IMR-90 (cell line): Measurements from ENCODE around the gene RNF2. TPM values are rescaled to one million over a fixed set of nuclear protein-coding genes. Genes with fewer than 3 reads are reported as not detected.

Experiments
- ATAC-seq: fragments of 200-7000 bp; cut with Tn5 transposase; 2 replicates; pipeline ENCODE4 v1.9.1; 2020; ENCODE audit warnings: low read depth, mild to moderate bottlenecking, moderate library complexity
- BruUV-seq: library from RNA; stranded (reverse); fragments of 400-500 nt; replicated peaks from 2 replicates; lab custom pipeline; 2021; lab: Mats Ljungman, UMichigan
- CTCF ChIA-PET: fragments of 300-600 bp; formaldehyde crosslinking; extraction: SDS; loops from one replicate; lab custom pipeline; 2021; ENCODE audit warnings: antibody characterized with exemption; lab: Yijun Ruan, JAX
- POLR2A ChIA-PET: fragments of 300-600 bp; sonication (Branson Sonifier 250); formaldehyde crosslinking; loops from one replicate; lab custom pipeline; 2022; ENCODE audit warnings: antibody characterized with exemption; ENCODE audit not compliant: unreplicated experiment; lab: Charles Lee
- DNase-seq: peaks from one replicate; pipeline ENCODE4 v3.0.0; 2013
- H2AFZ ChIP-seq: replicated peaks from 2 replicates; pipeline ENCODE3; 2013; ENCODE audit warnings: low read length, mild to moderate bottlenecking; ENCODE audit not compliant: poor library complexity
- H2AK5ac ChIP-seq: 2 replicates; pipeline ENCODE4 v1.6.1; 2013; ENCODE audit warnings: low read depth, low read length, inconsistent platforms
- H2AK9ac ChIP-seq: replicated peaks from 2 replicates; pipeline ENCODE3; 2013; ENCODE audit warnings: mild to moderate bottlenecking, low read depth, low read length, moderate library complexity; ENCODE audit not compliant: poor library complexity
- H2BK120ac ChIP-seq: 2 replicates; pipeline ENCODE4 v1.6.1; 2013; ENCODE audit warnings: low read depth, low read length, inconsistent platforms
- H2BK15ac ChIP-seq: 3 replicates; pipeline ENCODE4 v1.6.1; 2013; ENCODE audit warnings: low read depth, low read length, inconsistent platforms
- H2BK20ac ChIP-seq: 2 replicates; pipeline ENCODE4 v1.6.1; 2013; ENCODE audit warnings: low read depth, mild to moderate bottlenecking, inconsistent platforms, low read length, moderate library complexity
- H2BK5ac ChIP-seq: 2 replicates; pipeline ENCODE4 v1.6.1; 2013; ENCODE audit warnings: mild to moderate bottlenecking, low read depth, low read length, inconsistent platforms; ENCODE audit not compliant: poor library complexity, severe bottlenecking
- H3K14ac ChIP-seq: replicated peaks from 2 replicates; pipeline ENCODE4 v1.6.1; 2013; ENCODE audit warnings: low read depth, low read length, inconsistent platforms
- H3K18ac ChIP-seq: 2 replicates; pipeline ENCODE4 v1.6.1; 2013; ENCODE audit warnings: low read depth, low read length, control low read depth
- H3K23ac ChIP-seq: 2 replicates; pipeline ENCODE4 v1.6.1; 2013; ENCODE audit warnings: low read depth, low read length, inconsistent platforms
- H3K27ac ChIP-seq: 2 replicates; pipeline ENCODE4 v1.5.1; 2013; ENCODE audit warnings: mild to moderate bottlenecking, control low read depth, low read length; ENCODE audit not compliant: insufficient read depth
- H3K27me3 ChIP-seq: 2 replicates; pipeline ENCODE4 v1.6.1; 2013; ENCODE audit warnings: low read length; ENCODE audit not compliant: control insufficient read depth, insufficient read depth
- H3K36me3 ChIP-seq: 2 replicates; pipeline ENCODE4 v1.6.1; 2013; ENCODE audit warnings: low read length, mixed read lengths; ENCODE audit not compliant: control insufficient read depth, insufficient read depth
- H3K4ac ChIP-seq: 2 replicates; pipeline ENCODE4 v1.6.1; 2013; ENCODE audit warnings: low read depth, low read length, inconsistent platforms
- H3K4me1 ChIP-seq: 2 replicates; pipeline ENCODE4 v1.6.1; 2013; ENCODE audit warnings: low read length, mixed read lengths; ENCODE audit not compliant: control insufficient read depth, insufficient read depth
- H3K4me2 ChIP-seq: 2 replicates; pipeline ENCODE4 v1.6.1; 2013; ENCODE audit warnings: low read depth, mild to moderate bottlenecking, control low read depth, low read length, moderate library complexity
- H3K4me3 ChIP-seq: 2 replicates; pipeline ENCODE4 v1.5.1; 2013; ENCODE audit warnings: low read depth, mild to moderate bottlenecking, control low read depth, low read length, moderate library complexity; ENCODE audit not compliant: insufficient read depth
- H3K56ac ChIP-seq: 2 replicates; pipeline ENCODE4 v1.6.1; 2013; ENCODE audit warnings: low read length, inconsistent platforms; ENCODE audit not compliant: insufficient read depth; ENCODE audit errors: extremely low read depth
- H3K79me1 ChIP-seq, 2 experiments: 2 replicates each; pipeline ENCODE4 v1.6.1; 2013; ENCODE audit warnings: low read length in 2 of 2, inconsistent platforms in 1 of 2, low read depth in 1 of 2
- H3K9ac ChIP-seq: 2 replicates; pipeline ENCODE4 v1.6.1; 2013; ENCODE audit warnings: low read depth, low read length, control low read depth
- H3K9me1 ChIP-seq: 2 replicates; pipeline ENCODE4 v1.6.1; 2013; ENCODE audit warnings: low read length, inconsistent platforms; ENCODE audit not compliant: insufficient read depth
- H3K9me3 ChIP-seq: 2 replicates; pipeline ENCODE4 v1.6.1; 2013; ENCODE audit warnings: low read length; ENCODE audit not compliant: control insufficient read depth, insufficient read depth
- H4K20me1 ChIP-seq: 2 replicates; pipeline ENCODE4 v1.6.1; 2013; ENCODE audit warnings: low read length, inconsistent platforms; ENCODE audit not compliant: insufficient read depth
- H4K5ac ChIP-seq: 2 replicates; pipeline ENCODE4 v1.6.1; 2013; ENCODE audit warnings: mild to moderate bottlenecking, low read depth, low read length, control low read depth
- H4K8ac ChIP-seq, 2 experiments: 2 replicates each; pipeline ENCODE4 v1.6.1; 2013; ENCODE audit warnings: low read depth in 2 of 2, low read length in 2 of 2, control low read depth in 1 of 2, inconsistent platforms in 1 of 2
- H4K91ac ChIP-seq: 2 replicates; pipeline ENCODE4 v1.6.1; 2013; ENCODE audit warnings: low read depth, low read length, inconsistent platforms; ENCODE audit not compliant: insufficient read depth
- BHLHE40 ChIP-seq: fragments of 150-350 bp; IDR thresholded peaks from 2 replicates; pipeline ENCODE4 v1.6.1; 2016; ENCODE audit warnings: mild to moderate bottlenecking, low read depth, low read length
- CEBPB ChIP-seq: IDR thresholded peaks from 2 replicates; pipeline ENCODE4 v1.6.1; 2012; ENCODE audit warnings: low read depth, low read length, improper control_type of control experiment
- CHD1 ChIP-seq: IDR thresholded peaks from 2 replicates; pipeline ENCODE4 v1.6.1; 2012; ENCODE audit warnings: low read depth, low read length, improper control_type of control experiment
- CTCF ChIP-seq: conservative IDR thresholded peaks from 2 replicates; pipeline ENCODE4 v1.5.1; 2012; ENCODE audit warnings: mild to moderate bottlenecking, low read depth, low read length, improper control_type of control experiment
- ELK1 ChIP-seq: fragments of 150-350 bp; IDR thresholded peaks from 2 replicates; pipeline ENCODE4 v1.6.1; 2016; ENCODE audit warnings: low read depth, mild to moderate bottlenecking, low read length, moderate library complexity, borderline replicate concordance
- FOS ChIP-seq: fragments of 150-350 bp; IDR thresholded peaks from 2 replicates; pipeline ENCODE4 v1.6.1; 2016; ENCODE audit warnings: low read depth, low read length
- MAFK ChIP-seq: IDR thresholded peaks from 2 replicates; pipeline ENCODE4 v1.6.1; 2012; ENCODE audit warnings: low read depth, low read length, improper control_type of control experiment
- MAZ ChIP-seq: IDR thresholded peaks from 2 replicates; pipeline ENCODE4 v1.6.1; 2012; ENCODE audit warnings: low read depth, mild to moderate bottlenecking, low read length, improper control_type of control experiment, moderate library complexity, borderline replicate concordance
- MXI1 ChIP-seq: IDR thresholded peaks from 2 replicates; pipeline ENCODE4 v1.6.1; 2012; ENCODE audit warnings: low read depth, mild to moderate bottlenecking, low read length, moderate library complexity, borderline replicate concordance
- NFE2L2 ChIP-seq: fragments of 150-350 bp; IDR thresholded peaks from 2 replicates; pipeline ENCODE4 v1.6.1; 2016; ENCODE audit warnings: low read depth, mild to moderate bottlenecking, low read length
- POLR2A ChIP-seq: IDR thresholded peaks from 2 replicates; pipeline ENCODE4 v1.6.1; 2012; ENCODE audit warnings: mild to moderate bottlenecking, low read depth, low read length
- RAD21 ChIP-seq: IDR thresholded peaks from 2 replicates; pipeline ENCODE4 v1.6.1; 2012; ENCODE audit warnings: low read length, improper control_type of control experiment
- RCOR1 ChIP-seq: IDR thresholded peaks from 2 replicates; pipeline ENCODE4 v1.6.1; 2012; ENCODE audit warnings: mild to moderate bottlenecking, low read length, improper control_type of control experiment; ENCODE audit not compliant: insufficient replicate concordance
- RFX5 ChIP-seq: IDR thresholded peaks from 2 replicates; pipeline ENCODE4 v1.8.0; 2012; ENCODE audit warnings: low read depth, mild to moderate bottlenecking, low read length, moderate library complexity
- SMC3 ChIP-seq: fragments of 150-350 bp; IDR thresholded peaks from 2 replicates; pipeline ENCODE4 v1.6.1; 2016; ENCODE audit warnings: low read depth, mild to moderate bottlenecking, antibody characterized with exemption, low read length, moderate library complexity
- USF2 ChIP-seq: fragments of 150-350 bp; IDR thresholded peaks from 2 replicates; pipeline ENCODE4 v1.6.1; 2017; ENCODE audit warnings: mild to moderate bottlenecking, antibody characterized with exemption, low read length, low read depth
- WGBS, 2 experiments: methylation state at CpG; one replicate each; pipeline versions ENCODE4 v1.1.5 to v1.1.7; 2013; ENCODE audit warnings: missing lambda C conversion rate in 2 of 2; ENCODE audit not compliant: insufficient read length in 1 of 2; ENCODE audit errors: extremely low coverage in 2 of 2; 5-methylcytosine and 5-hydroxymethylcytosine counted together
- dilution Hi-C: fragments of 300-500 bp; cut with HindIII; formaldehyde crosslinking; loops from one replicate; pipeline ENCODE4 v1.14.3; 2018; ENCODE audit warnings: low sequenced_read_pairs; ENCODE audit not compliant: unreplicated experiment
- in situ Hi-C: fragments of 300-500 bp; cut with MboI; formaldehyde crosslinking; loops from 3 replicates; pipeline ENCODE4 v1.14.3; 2019; ENCODE audit warnings: low sequenced_read_pairs, inconsistent platforms, mixed read lengths
- intact Hi-C: fragments of 100-400 bp; cut with micrococcal nuclease; formaldehyde crosslinking; loops from 2 replicates; pipeline ENCODE4 v1.10.0; 2022
- polyA plus RNA-seq, 3 experiments: library from polyadenylated mRNA; depleted of rRNA; stranded (reverse); fragments of >200 nt; gene quantifications; 2 replicates each; pipeline ENCODE4 v1.2.3, GENCODE V29; 2012; ENCODE audit warnings: low replicate concordance in 1 of 3
- total RNA-seq: library from RNA; depleted of rRNA; stranded (reverse); fragments of >200 nt; gene quantifications from 2 replicates; pipeline ENCODE4 v1.2.3, GENCODE V29; 2012

Gene RNF2
- total and polyA plus RNA-seq, 2 of the 4 experiments (the other 2 are of a cell fraction), result 22.6 to 48.8 TPM

DNA sequence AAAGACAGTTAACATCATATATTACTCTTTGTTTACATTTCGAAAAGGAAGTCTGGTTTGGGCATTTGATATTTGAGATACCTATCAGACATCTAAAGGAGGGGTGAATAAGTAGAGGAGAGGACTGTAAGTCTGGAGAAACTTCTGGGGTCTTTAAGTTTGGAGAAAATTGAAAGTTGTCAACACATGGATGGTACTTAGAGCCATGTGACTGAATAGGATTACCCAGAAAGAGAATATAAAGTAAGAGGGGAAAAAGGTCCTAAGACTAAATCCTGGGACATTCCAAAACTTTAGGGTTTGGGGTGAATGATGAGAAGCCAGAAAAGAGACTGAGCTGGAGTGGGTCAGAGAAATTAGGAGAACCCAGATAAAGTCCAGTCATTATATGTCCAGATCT, 10.1 kb upstream of the RNF2 start:
- Histone ChIP-seq H3K18ac (no peak overlapping the region), H3K4me2 (no peak overlapping the region), H4K91ac (no peak overlapping the region), H3K9me1 (no peaks in the 10 kb centered on the region), H3K36me3 (no peaks in the 10 kb centered on the region), H3K14ac (no peak overlapping the region), H3K23ac (no peak overlapping the region), H3K9ac (no peak overlapping the region), H4K5ac (no peak overlapping the region), H3K9me3 (no peaks in the 10 kb centered on the region), H4K20me1 (no peaks in the 10 kb centered on the region), H3K4me1 (no peaks in the 10 kb centered on the region), H2BK120ac (no peak overlapping the region), H2BK15ac (no peak overlapping the region), H3K79me1 (no peaks in the 10 kb centered on the region), H3K27ac (no peak overlapping the region), H2BK20ac (no peak overlapping the region), H4K8ac (no peak overlapping the region), H3K4me3 (no peak overlapping the region), H2AK5ac (no peak overlapping the region), H2AFZ (no peak overlapping the region), H3K27me3 (peaks cover 2% of the 10 kb centered on the region; the same call in 1 of the 2 replicates), H2BK5ac (no peak overlapping the region), H2AK9ac (no peak overlapping the region), H3K4ac (no peak overlapping the region), H3K56ac (no peak overlapping the region)
- CTCF ChIA-PET, result no interaction called here
- dilution Hi-C loops (no loop called here), intact Hi-C loops (no loop called here), in situ Hi-C loops (no loop called here)
- no peak for DNase-seq
- WGBS, 2 experiments, result no CpG with 5 or more reads among the region's 1 CpG
- POLR2A ChIA-PET, result no interaction called here
- TF ChIP-seq MAFK (no peak), CTCF (no peak), SMC3 (no peak), RAD21 (no peak), POLR2A (no peak), MXI1 (no peak), MAZ (no peak), NFE2L2 (no peak), RFX5 (no peak), ELK1 (no peak), CEBPB (no peak), CHD1 (no peak), FOS (no peak), USF2 (no peak), RCOR1 (no peak), BHLHE40 (no peak)
- ATAC-seq, result no peak
- BruUV-seq, result no TSS peak
